GM06990 (cell line): ENCODE results near the gene UMODL1.

Source experiments
- DNase-seq: peaks from one replicate; pipeline ENCODE4 v3.0.0-alpha.2; 2011; ENCODE audit not compliant: insufficient read length; ENCODE audit errors: extremely low read depth
- H3K27me3 ChIP-seq: replicated peaks from 2 replicates; pipeline ENCODE4 v1.6.0; 2011; ENCODE audit warnings: low read length; ENCODE audit not compliant: control insufficient read depth, insufficient read depth
- H3K36me3 ChIP-seq: 2 replicates; pipeline ENCODE4 v1.5.1; 2011; ENCODE audit warnings: low read length; ENCODE audit not compliant: control insufficient read depth, insufficient read depth
- H3K4me3 ChIP-seq: replicated peaks from 2 replicates; pipeline ENCODE4 v1.5.1; 2011; ENCODE audit warnings: low read depth, mild to moderate bottlenecking, control low read depth, low read length
- CTCF ChIP-seq: IDR thresholded peaks from 2 replicates; pipeline ENCODE4 v1.5.1; 2011; ENCODE audit warnings: low read length, control low read depth, mild to moderate bottlenecking, inconsistent platforms; ENCODE audit not compliant: insufficient read depth, poor library complexity, severe bottlenecking

The UMODL1 gene

GRCh38 chr21:42122398-42122797 is 51.3 kb downstream of the UMODL1 start:
- H3K4me3 ChIP-seq, result no peak overlapping the region
- H3K27me3 ChIP-seq, result peaks cover 2% of the 10 kb centered on the region
- DNase-seq, result no peak
- no peak for TF ChIP-seq CTCF
- no peaks in the 10 kb centered on the region for H3K36me3 ChIP-seq

GRCh38 chr21:42122808-42123207 is 51.7 kb downstream of the UMODL1 start:
- no peaks in the 10 kb centered on the region for H3K36me3 ChIP-seq
- no peak for DNase-seq
- TF ChIP-seq CTCF, result no peak
- no peak overlapping the region for H3K4me3 ChIP-seq
- H3K27me3 ChIP-seq, result peaks cover 2% of the 10 kb centered on the region

- Histone ChIP-seq H3K36me3 (no peaks in the 10 kb centered on the region), H3K27me3 (peaks cover 2% of the 10 kb centered on the region), H3K4me3 (no peak overlapping the region)
- DNase-seq, result no peak
- TF ChIP-seq CTCF, result no peak
Measured at GRCh38 chr21:42123219-42123908, 52.2 kb downstream of the UMODL1 start.

GRCh38 chr21:42124081-42124480 is 53.0 kb downstream of the UMODL1 start:
- TF ChIP-seq CTCF, result no peak
- Histone ChIP-seq H3K36me3 (no peaks in the 10 kb centered on the region), H3K27me3 (peaks cover 2% of the 10 kb centered on the region), H3K4me3 (no peak overlapping the region)
- no peak for DNase-seq

GRCh38 chr21:42124826-42125570 is 53.9 kb downstream of the UMODL1 start:
- TF ChIP-seq CTCF, result no peak
- no peaks in the 10 kb centered on the region for H3K36me3 ChIP-seq
- no peak overlapping the region for H3K4me3 ChIP-seq
- peaks cover 2% of the 10 kb centered on the region for H3K27me3 ChIP-seq
- no peak for DNase-seq
